ENCODE data around the gene TBC1D2B. TPM values are rescaled to one million over a fixed set of nuclear protein-coding genes. Genes with fewer than 3 reads are reported as not detected.

The TBC1D2B gene
- total RNA-seq, 1 donor from 2014 or later = 69.8 TPM

DNA sequence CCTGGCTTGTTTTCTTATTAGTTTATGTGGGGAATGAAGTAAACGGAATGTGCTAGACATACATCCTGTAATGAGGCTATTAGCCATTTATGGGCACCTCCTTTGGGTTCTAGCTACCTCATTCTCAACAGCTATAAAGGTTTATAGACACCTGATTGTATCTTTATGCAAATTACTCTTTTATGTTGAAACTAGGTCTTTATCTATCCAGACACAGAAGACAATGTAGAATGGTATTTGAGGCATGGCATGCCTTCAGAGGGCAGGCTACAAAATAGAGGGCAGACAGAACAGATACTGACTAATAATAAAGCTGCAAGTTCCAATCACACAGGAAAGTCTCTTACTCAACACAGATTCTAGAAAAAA, 27.1 kb downstream of the TBC1D2B start:
- no peak for ATAC-seq
- Histone ChIP-seq H3K27ac (peak overlapping the region; percentile 38), H3K4me1 (peaks cover 96% of the 10 kb centered on the region), H3K4me3 (no peak overlapping the region), H3K9me3 (no peaks in the 10 kb centered on the region), H3K27me3 (ENCODE audit: low read depth) (no peaks in the 10 kb centered on the region), H3K36me3 (peaks cover 31% of the 10 kb centered on the region)
- intact Hi-C loops (cut with DNase I) = no loop called here
- no peak for DNase-seq
- TF ChIP-seq, protein P1, sequence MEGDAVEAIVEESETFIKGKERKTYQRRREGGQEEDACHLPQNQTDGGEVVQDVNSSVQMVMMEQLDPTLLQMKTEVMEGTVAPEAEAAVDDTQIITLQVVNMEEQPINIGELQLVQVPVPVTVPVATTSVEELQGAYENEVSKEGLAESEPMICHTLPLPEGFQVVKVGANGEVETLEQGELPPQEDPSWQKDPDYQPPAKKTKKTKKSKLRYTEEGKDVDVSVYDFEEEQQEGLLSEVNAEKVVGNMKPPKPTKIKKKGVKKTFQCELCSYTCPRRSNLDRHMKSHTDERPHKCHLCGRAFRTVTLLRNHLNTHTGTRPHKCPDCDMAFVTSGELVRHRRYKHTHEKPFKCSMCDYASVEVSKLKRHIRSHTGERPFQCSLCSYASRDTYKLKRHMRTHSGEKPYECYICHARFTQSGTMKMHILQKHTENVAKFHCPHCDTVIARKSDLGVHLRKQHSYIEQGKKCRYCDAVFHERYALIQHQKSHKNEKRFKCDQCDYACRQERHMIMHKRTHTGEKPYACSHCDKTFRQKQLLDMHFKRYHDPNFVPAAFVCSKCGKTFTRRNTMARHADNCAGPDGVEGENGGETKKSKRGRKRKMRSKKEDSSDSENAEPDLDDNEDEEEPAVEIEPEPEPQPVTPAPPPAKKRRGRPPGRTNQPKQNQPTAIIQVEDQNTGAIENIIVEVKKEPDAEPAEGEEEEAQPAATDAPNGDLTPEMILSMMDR (IDR thresholded peaks at IDR 0.05) = no peak

DNA sequence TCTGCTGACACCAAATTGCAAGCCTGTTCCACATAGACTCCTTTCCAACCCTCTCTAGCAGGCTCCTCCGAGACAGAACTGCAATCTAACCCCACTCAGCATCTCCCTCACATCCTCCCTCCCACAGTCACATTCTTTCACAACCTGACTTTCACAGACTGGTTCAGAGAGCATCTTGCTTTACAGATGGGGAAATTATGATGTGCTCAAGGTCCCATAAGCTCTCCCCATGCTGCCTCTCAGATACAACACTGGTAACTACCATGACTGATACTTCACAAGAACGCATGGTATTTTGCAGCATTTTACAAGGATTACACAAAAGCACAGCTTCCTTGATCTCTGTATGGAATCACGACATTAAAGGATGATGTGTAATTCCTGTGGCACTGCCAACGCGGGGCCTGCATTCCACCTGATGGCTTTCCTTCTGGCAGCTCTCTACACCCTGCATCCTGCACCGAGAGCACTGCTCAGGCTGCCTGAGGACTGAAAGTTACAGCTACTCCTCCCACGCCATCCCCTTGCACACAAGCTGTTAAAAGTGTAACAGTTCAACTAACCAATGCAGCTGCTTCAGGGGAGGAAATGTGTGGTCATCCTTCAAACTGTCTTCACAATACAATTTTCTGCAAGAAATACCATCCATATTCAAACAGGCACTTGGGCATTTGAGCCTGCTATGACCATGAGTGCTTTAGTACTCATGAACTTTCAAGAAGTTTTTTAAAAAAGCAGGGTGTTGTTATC, 27.6 kb downstream of the TBC1D2B start:
- ATAC-seq (peak in 1 of 2 donors; percentile 46), DNase-seq (peak; percentile 53)
- peak overlapping the region; percentile 38 for H3K27ac ChIP-seq

DNA sequence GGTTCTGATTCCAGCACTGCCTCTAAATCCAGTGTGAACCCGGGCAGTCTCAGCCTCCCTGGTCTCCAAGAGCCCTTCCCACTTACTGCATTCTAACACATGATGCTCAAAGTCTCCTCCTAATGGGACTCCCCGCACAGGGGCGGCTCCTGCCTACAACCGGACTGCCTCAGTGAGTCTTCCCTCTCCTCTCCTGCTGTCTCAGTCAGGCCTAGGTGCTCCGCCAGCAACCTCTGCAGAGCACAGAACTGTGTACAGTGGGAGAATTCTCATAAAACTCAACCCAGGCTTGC, 28.9 kb downstream of the TBC1D2B start:
- Histone ChIP-seq H3K9me3 (no peaks in the 10 kb centered on the region), H3K27me3 (ENCODE audit: low read depth) (no peaks in the 10 kb centered on the region), H3K4me1 (peaks cover 94% of the 10 kb centered on the region), H3K36me3 (peaks cover 46% of the 10 kb centered on the region), H3K4me3 (no peak overlapping the region), H3K27ac (peak overlapping the region; percentile 38)
- intact Hi-C loops (cut with DNase I) = no loop called here
- ATAC-seq (no peak), DNase-seq (no peak)
- TF ChIP-seq, protein P1 (IDR thresholded peaks at IDR 0.05) = no peak

More for the DNA sequence above, 27.6 kb downstream of the TBC1D2B start:
- peaks cover 96% of the 10 kb centered on the region for H3K4me1 ChIP-seq
- intact Hi-C loops (cut with DNase I) = no loop called here
- no peaks in the 10 kb centered on the region for H3K27me3 ChIP-seq (ENCODE audit: low read depth)
- TF ChIP-seq, protein P1 (IDR thresholded peaks at IDR 0.05) = no peak
- H3K4me3 ChIP-seq = no peak overlapping the region
- H3K9me3 ChIP-seq = no peaks in the 10 kb centered on the region
- H3K36me3 ChIP-seq = peaks cover 36% of the 10 kb centered on the region

- DNase-seq (peak; percentile 61), ATAC-seq (peak; percentile 31 to 54)
- Histone ChIP-seq H3K4me3 (no peak overlapping the region), H3K36me3 (peaks cover 46% of the 10 kb centered on the region), H3K4me1 (peaks cover 92% of the 10 kb centered on the region), H3K27me3 (ENCODE audit: low read depth) (no peaks in the 10 kb centered on the region), H3K9me3 (no peaks in the 10 kb centered on the region), H3K27ac (peak overlapping the region; percentile 38)
- intact Hi-C loops (cut with DNase I) = no loop called here
- TF ChIP-seq, protein P1 (IDR thresholded peaks at IDR 0.05) = no peak
These were observed 29.5 kb downstream of the TBC1D2B start for GRCh38 chr15:78047761-78048627.

DNA sequence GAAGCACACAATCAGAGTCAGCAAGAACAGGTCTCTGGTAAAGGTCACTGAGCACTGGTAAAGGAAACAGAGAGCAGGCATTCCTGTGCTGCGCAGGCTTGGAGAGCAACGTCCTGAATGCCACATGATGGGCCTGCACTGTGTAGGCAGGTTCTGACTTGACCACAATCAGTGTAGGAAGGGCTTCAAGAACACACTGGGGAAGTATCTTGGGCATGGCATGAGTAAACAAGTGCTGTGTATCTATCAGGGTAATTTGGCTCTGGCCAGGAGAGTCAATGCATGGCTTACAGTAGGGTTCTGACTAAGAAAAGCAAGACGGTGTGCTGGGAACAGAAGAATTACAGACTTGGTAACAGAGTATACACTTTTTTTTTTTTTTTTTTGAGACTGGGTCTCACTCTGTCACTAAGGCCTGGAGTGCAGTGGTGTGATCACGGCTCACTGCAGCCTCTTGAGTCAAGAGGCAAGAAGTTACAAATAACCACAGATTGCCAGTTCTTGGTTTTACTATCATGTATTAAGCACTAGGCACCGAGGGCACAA, 30.6 kb downstream of the TBC1D2B start:
- Histone ChIP-seq H3K36me3 (peaks cover 47% of the 10 kb centered on the region), H3K4me1 (peaks cover 81% of the 10 kb centered on the region), H3K27me3 (ENCODE audit: low read depth) (no peaks in the 10 kb centered on the region), H3K27ac (peak overlapping the region; percentile 38), H3K9me3 (no peaks in the 10 kb centered on the region), H3K4me3 (no peak overlapping the region)
- ATAC-seq (peak; percentile 70 to 75), DNase-seq (peak; percentile 59)
- intact Hi-C loops (cut with DNase I) = no loop called here
- TF ChIP-seq, protein P1 (IDR thresholded peaks at IDR 0.05) = no peak
